Liver (tissue), 3 donors: Measurements from ENCODE around the gene ULK1.

ENCODE experiments used
- EGR1 ChIP-seq, 2 donors: IDR thresholded peaks; 2 replicates each; pipeline ENCODE4 v1.6.1; 2016 to 2018; ENCODE audit warnings: antibody characterized with exemption in 2 of 2, low read depth in 2 of 2
- GABPA ChIP-seq, 2 donors: IDR thresholded peaks in 1 of 2; conservative IDR thresholded peaks in 1 of 2; 2 replicates each; pipeline ENCODE4 v1.6.1; 2016; ENCODE audit warnings: antibody characterized with exemption in 2 of 2, mild to moderate bottlenecking in 1 of 2, moderate library complexity in 1 of 2
- NR2F2 ChIP-seq: IDR thresholded peaks from 2 replicates; pipeline ENCODE4 v1.6.1; 2016; ENCODE audit warnings: antibody characterized with exemption
- SP1 ChIP-seq: IDR thresholded peaks from 2 replicates; pipeline ENCODE4 v1.6.1; 2018; ENCODE audit warnings: antibody characterized with exemption, mild to moderate bottlenecking
- TAF1 ChIP-seq: conservative IDR thresholded peaks from 2 replicates; pipeline ENCODE4 v1.6.1; 2016; ENCODE audit warnings: antibody characterized with exemption, mild to moderate bottlenecking
- YY1 ChIP-seq: IDR thresholded peaks from 2 replicates; pipeline ENCODE4 v1.6.1; 2016; ENCODE audit warnings: antibody characterized with exemption, mild to moderate bottlenecking
- TF ChIP-seq, protein P1 (sequence below): fragments of 150-350 bp; IDR thresholded peaks from 2 replicates; pipeline ENCODE4 v1.5.1; 2017; ENCODE audit warnings: improper control_type of control experiment, low read depth, low read length; ENCODE audit not compliant: missing input control
- TF ChIP-seq, protein P2 (sequence below): IDR thresholded peaks from 2 replicates; pipeline ENCODE4 v1.6.1; 2016; ENCODE audit warnings: antibody characterized with exemption, mild to moderate bottlenecking
- TF ChIP-seq, protein P3 (sequence below): IDR thresholded peaks from 2 replicates; pipeline ENCODE4 v1.6.1; 2016; ENCODE audit warnings: antibody characterized with exemption
- TF ChIP-seq, protein P4 (sequence below): IDR thresholded peaks from 2 replicates; pipeline ENCODE4 v1.6.1; 2016; ENCODE audit warnings: antibody characterized with exemption
- donor health status: healthy.
- donor health status: healthy.

DNA sequence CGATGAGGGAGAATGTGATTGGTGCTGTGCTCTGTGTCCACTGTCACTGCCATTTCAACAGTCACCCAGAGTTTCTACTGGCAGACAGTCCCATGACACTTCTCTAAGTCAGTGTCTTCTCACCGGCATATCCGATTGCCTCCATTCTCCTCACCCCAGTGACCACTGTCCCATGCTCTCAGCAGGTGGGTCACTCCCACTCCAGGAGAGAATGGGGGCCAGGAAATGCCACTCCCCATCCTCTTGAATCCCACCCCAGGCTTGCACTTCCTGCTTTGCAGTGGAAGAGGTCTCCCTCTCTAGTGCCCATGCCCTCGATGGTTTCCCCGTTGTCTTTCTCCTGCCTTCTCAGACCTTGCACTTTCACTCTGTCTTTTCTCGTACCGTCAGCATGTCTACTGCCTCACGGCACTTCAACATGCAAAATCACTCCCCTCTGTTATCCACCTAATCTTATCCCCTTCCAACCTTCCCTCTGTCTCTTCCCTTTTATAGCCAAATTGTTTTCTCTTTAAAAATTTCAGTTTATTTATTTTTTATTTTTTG lies 53.1 kb downstream of the ULK1 start:
- TF ChIP-seq, protein P1, sequence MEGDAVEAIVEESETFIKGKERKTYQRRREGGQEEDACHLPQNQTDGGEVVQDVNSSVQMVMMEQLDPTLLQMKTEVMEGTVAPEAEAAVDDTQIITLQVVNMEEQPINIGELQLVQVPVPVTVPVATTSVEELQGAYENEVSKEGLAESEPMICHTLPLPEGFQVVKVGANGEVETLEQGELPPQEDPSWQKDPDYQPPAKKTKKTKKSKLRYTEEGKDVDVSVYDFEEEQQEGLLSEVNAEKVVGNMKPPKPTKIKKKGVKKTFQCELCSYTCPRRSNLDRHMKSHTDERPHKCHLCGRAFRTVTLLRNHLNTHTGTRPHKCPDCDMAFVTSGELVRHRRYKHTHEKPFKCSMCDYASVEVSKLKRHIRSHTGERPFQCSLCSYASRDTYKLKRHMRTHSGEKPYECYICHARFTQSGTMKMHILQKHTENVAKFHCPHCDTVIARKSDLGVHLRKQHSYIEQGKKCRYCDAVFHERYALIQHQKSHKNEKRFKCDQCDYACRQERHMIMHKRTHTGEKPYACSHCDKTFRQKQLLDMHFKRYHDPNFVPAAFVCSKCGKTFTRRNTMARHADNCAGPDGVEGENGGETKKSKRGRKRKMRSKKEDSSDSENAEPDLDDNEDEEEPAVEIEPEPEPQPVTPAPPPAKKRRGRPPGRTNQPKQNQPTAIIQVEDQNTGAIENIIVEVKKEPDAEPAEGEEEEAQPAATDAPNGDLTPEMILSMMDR = no peak
- TF ChIP-seq EGR1 (IDR thresholded peaks at IDR 0.05; ENCODE audit: low read depth in 2 of 2) (no peak), SP1 (no peak), YY1 (no peak), GABPA (IDR thresholded peaks at IDR 0.05 in 1 of 2, conservative IDR thresholded peaks at IDR 0.05 in 1 of 2) (no peak), NR2F2 (no peak), TAF1 (no peak)
- TF ChIP-seq, protein P2, sequence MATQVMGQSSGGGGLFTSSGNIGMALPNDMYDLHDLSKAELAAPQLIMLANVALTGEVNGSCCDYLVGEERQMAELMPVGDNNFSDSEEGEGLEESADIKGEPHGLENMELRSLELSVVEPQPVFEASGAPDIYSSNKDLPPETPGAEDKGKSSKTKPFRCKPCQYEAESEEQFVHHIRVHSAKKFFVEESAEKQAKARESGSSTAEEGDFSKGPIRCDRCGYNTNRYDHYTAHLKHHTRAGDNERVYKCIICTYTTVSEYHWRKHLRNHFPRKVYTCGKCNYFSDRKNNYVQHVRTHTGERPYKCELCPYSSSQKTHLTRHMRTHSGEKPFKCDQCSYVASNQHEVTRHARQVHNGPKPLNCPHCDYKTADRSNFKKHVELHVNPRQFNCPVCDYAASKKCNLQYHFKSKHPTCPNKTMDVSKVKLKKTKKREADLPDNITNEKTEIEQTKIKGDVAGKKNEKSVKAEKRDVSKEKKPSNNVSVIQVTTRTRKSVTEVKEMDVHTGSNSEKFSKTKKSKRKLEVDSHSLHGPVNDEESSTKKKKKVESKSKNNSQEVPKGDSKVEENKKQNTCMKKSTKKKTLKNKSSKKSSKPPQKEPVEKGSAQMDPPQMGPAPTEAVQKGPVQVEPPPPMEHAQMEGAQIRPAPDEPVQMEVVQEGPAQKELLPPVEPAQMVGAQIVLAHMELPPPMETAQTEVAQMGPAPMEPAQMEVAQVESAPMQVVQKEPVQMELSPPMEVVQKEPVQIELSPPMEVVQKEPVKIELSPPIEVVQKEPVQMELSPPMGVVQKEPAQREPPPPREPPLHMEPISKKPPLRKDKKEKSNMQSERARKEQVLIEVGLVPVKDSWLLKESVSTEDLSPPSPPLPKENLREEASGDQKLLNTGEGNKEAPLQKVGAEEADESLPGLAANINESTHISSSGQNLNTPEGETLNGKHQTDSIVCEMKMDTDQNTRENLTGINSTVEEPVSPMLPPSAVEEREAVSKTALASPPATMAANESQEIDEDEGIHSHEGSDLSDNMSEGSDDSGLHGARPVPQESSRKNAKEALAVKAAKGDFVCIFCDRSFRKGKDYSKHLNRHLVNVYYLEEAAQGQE = no peak
- TF ChIP-seq, protein P3, sequence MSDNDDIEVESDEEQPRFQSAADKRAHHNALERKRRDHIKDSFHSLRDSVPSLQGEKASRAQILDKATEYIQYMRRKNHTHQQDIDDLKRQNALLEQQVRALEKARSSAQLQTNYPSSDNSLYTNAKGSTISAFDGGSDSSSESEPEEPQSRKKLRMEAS = no peak
- TF ChIP-seq, protein P4, sequence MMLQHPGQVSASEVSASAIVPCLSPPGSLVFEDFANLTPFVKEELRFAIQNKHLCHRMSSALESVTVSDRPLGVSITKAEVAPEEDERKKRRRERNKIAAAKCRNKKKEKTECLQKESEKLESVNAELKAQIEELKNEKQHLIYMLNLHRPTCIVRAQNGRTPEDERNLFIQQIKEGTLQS = no peak
